ENCODE results near the gene PI4KB.

Gene PI4KB

DNA sequence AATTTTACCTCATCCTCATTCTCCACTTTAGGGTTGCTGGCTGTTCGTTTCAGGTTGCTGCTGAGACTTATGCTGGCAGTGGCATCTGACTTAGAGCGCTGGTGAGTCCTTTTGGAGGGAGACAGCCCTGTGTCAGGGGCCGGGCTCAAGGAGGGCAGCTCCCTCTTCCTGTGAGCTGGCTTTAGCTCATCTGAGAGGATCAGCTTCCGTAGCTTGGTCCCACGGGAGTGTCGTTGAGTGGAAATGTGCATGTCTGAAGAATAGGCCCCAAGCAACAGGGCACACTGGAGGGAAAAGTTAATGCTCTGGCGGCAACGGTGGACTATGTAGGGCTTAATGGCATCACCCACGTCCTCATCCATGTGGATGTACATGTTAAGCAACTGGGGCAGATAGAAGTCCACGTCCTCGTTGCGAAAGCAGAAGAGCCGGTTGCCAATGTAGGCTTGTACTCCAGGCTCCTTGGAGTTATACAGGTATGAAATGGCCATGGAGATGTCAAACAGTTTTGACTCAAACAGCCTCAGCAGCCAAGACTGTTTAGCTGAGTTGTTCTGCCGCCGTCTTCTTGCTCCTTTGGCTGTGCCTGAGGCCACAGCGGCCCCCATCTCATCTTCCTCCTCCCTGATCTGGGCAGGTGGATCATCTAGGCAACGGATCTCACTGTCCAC is 11.5 kb downstream of the PI4KB start:
- CTCF ChIA-PET = no interaction called here
- TF ChIP-seq SUZ12 (IDR thresholded peaks at IDR 0.05) = no peak
- TF ChIP-seq BHLHE40 (IDR thresholded peaks at IDR 0.05; ENCODE audit: borderline replicate concordance) = no peak
- no peak for TF ChIP-seq CTBP1 (IDR thresholded peaks at IDR 0.05; ENCODE audit: borderline replicate concordance)
- no peak for TF ChIP-seq ZNF384 (IDR thresholded peaks at IDR 0.05)
- no peak for TF ChIP-seq NFRKB (IDR thresholded peaks at IDR 0.05)
- no peak for TF ChIP-seq TARDBP (IDR thresholded peaks at IDR 0.05)
- TF ChIP-seq, protein P1, sequence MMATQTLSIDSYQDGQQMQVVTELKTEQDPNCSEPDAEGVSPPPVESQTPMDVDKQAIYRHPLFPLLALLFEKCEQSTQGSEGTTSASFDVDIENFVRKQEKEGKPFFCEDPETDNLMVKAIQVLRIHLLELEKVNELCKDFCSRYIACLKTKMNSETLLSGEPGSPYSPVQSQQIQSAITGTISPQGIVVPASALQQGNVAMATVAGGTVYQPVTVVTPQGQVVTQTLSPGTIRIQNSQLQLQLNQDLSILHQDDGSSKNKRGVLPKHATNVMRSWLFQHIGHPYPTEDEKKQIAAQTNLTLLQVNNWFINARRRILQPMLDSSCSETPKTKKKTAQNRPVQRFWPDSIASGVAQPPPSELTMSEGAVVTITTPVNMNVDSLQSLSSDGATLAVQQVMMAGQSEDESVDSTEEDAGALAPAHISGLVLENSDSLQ (IDR thresholded peaks at IDR 0.05) = no peak
- no peak for TF ChIP-seq FOXM1 (IDR thresholded peaks at IDR 0.05; ENCODE audit: borderline replicate concordance)
- TF ChIP-seq HDGF (IDR thresholded peaks at IDR 0.05; ENCODE audit: borderline replicate concordance) = no peak
- TF ChIP-seq ARNT (IDR thresholded peaks at IDR 0.05) = no peak
- TF ChIP-seq LEF1 (IDR thresholded peaks at IDR 0.05; ENCODE audit: borderline replicate concordance) = no peak
- TF ChIP-seq FOXA1 (IDR thresholded peaks at IDR 0.05) = no peak
- TF ChIP-seq L3MBTL2 (conservative IDR thresholded peaks at IDR 0.05) = no peak
- no peak for TF ChIP-seq FOXK2 (IDR thresholded peaks at IDR 0.05)
- POLR2A ChIA-PET = interaction anchor here (10.0 kb wide), 1 partner anchor 11 kb away, joined by 89 read pairs; the partner anchor contains the start of gene PI4KB
- DNase-seq (ENCODE audit: extremely low spot score) = no peak

DNA sequence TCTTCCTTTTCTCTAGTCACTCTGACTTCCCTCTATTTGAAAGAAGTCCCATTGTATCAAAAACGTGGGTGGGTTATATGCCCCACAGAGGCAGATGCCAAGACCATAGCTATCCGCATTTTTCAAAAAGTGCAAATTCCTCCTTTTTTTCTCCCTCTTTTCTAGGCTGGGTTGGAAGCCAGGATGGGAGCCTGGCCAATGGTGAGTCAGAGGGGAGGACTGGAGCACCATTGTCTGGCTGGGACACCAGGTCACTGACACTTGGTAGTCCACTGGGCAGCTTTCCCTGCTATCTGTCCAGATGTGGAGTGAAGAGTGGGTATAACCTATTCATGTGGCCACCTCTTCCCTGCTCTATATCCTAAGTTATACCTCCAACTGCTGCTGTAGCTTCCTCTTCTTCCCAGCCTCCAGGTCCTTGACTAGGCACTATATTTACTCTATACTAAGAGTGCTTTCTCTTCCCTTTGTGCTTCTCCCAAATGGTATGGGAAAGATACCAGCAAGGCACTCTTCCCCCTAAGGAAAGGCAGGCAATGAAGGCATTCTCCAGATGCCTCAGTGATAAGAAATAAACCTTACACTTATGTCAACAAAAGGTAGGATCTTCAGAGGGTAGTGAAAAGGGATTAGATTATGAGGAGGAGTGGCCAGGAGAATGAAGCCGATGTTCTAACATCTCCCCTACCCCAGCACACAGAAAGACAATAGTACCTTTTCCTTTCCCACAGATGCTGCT is 12.9 kb downstream of the PI4KB start:
- TF ChIP-seq FOXA1 (IDR thresholded peaks at IDR 0.05) (no peak), FOXK2 (IDR thresholded peaks at IDR 0.05) (no peak), SP1 (IDR thresholded peaks at IDR 0.05) (no peak), HDGF (IDR thresholded peaks at IDR 0.05; ENCODE audit: borderline replicate concordance) (no peak), TARDBP (IDR thresholded peaks at IDR 0.05) (no peak), ELF4 (IDR thresholded peaks at IDR 0.05) (no peak), LEF1 (IDR thresholded peaks at IDR 0.05; ENCODE audit: borderline replicate concordance) (no peak), BHLHE40 (IDR thresholded peaks at IDR 0.05; ENCODE audit: borderline replicate concordance) (no peak), ARNT (IDR thresholded peaks at IDR 0.05) (no peak)
- ChIA-PET POLR2A (interaction anchor here (2.0 to 10.0 kb wide), 2 partner anchors 13 to 26 kb away, joined by 5 to 89 read pairs; partner anchors contain the start of gene PI4KB), CTCF (interaction anchor here (1.7 to 1.9 kb wide), 2 partner anchors 13 to 26 kb away, joined by 5 to 9 read pairs; no protein-coding TSS in a partner anchor)
- DNase-seq (ENCODE audit: extremely low spot score) = no peak

DNA sequence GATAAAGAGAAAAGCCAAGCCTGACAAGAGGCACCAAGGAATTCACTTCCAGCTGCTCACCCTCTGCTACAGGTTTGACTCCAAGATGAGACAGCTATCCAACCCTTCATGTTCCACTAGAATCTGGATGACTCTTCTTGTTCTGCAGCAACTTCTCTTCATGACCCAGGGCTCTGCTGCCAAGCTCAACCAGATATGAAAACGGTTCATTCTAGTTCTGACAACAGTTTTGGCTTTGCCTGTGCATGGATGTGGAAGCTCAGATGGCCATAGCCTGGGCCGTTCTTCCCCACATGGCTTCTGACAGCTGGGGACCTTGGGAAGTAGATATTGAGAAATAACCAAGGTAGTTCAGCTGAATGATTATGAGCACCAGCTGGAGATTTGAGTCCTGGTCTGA is 13.7 kb downstream of the PI4KB start:
- TF ChIP-seq L3MBTL2 (conservative IDR thresholded peaks at IDR 0.05) (no peak), SP1 (IDR thresholded peaks at IDR 0.05) (no peak), BHLHE40 (IDR thresholded peaks at IDR 0.05; ENCODE audit: borderline replicate concordance) (no peak), FOXA1 (IDR thresholded peaks at IDR 0.05) (no peak), ARNT (IDR thresholded peaks at IDR 0.05) (no peak), FOXM1 (IDR thresholded peaks at IDR 0.05; ENCODE audit: borderline replicate concordance) (no peak), FOXK2 (IDR thresholded peaks at IDR 0.05) (no peak), LEF1 (IDR thresholded peaks at IDR 0.05; ENCODE audit: borderline replicate concordance) (no peak), ZNF384 (IDR thresholded peaks at IDR 0.05) (no peak), ELF4 (IDR thresholded peaks at IDR 0.05) (no peak), NFRKB (IDR thresholded peaks at IDR 0.05) (no peak), TARDBP (IDR thresholded peaks at IDR 0.05) (no peak)
- TF ChIP-seq, protein P1 (IDR thresholded peaks at IDR 0.05) = no peak
- ChIA-PET POLR2A (interaction anchor here (0.7 to 10.0 kb wide), 5 partner anchors 11 to 86 kb away, joined by 3 to 89 read pairs (median 4); partner anchors contain the start of genes PI4KB and PSMB4), CTCF (interaction anchor here (1.7 to 1.9 kb wide), 2 partner anchors 12 to 27 kb away, joined by 5 to 9 read pairs; no protein-coding TSS in a partner anchor)
- no peak for DNase-seq (ENCODE audit: extremely low spot score)

DNA sequence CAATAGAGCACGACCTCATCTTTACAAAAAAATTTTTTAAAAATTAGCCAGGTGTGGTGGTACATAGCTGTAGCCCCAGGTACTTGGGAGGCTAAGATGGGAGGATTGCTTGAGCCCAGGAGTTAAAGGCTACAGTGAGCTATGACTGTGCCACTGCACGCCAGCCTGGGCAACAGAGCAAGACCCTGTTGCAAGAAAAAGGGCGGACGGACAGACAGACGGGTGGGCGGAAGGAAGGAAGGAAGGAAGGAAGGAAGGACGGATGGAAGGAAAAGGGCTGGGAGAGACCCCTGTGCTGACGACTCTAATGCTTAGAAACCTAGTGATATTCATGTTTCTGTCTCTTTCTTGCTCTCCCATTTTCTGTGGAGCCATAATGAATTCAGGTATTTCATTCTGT is 14.4 kb downstream of the PI4KB start:
- TF ChIP-seq HDGF (IDR thresholded peaks at IDR 0.05; ENCODE audit: borderline replicate concordance) (no peak), CTBP1 (IDR thresholded peaks at IDR 0.05; ENCODE audit: borderline replicate concordance) (no peak), FOXA1 (IDR thresholded peaks at IDR 0.05) (no peak), FOXK2 (IDR thresholded peaks at IDR 0.05) (no peak), L3MBTL2 (conservative IDR thresholded peaks at IDR 0.05) (no peak)
- ChIA-PET CTCF (interaction anchor here (0.9 to 1.9 kb wide), 3 partner anchors 12 to 101 kb away, joined by 3 to 9 read pairs (median 5); no protein-coding TSS in a partner anchor), POLR2A (interaction anchor here (1.0 to 10.0 kb wide), 5 partner anchors 12 to 87 kb away, joined by 3 to 89 read pairs (median 5); partner anchors contain the start of genes PI4KB, PSMB4 and ZNF687)
- no peak for DNase-seq (ENCODE audit: extremely low spot score)

DNA sequence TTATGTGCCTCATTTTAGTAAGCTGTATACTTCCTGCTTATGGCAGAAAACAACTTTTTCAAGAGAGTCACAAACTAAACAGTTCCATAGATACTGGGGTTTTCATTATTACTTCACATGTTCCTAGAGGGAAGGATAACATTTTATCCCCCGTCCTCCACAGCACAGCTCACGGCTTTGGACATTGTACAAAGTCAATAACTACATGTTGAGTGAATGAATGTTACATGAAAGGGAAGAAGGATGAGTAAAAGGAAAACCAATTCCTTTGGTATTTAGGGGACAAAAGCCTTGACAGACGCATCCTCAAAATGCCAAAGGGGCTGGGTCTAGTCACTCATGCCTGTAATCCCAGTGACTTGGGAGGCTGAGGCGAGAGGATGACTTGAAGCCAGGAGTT is 14.8 kb downstream of the PI4KB start:
- ChIA-PET POLR2A (interaction anchor here (1.0 to 10.0 kb wide), 5 partner anchors 12 to 87 kb away, joined by 3 to 89 read pairs (median 5); partner anchors contain the start of genes PI4KB, PSMB4 and ZNF687), CTCF (interaction anchor here (0.9 to 3.2 kb wide), 3 partner anchors 11 to 281 kb away, joined by 3 to 27 read pairs (median 3); no protein-coding TSS in a partner anchor)
- DNase-seq (ENCODE audit: extremely low spot score) = no peak
- TF ChIP-seq TARDBP (IDR thresholded peaks at IDR 0.05) (no peak), CTBP1 (IDR thresholded peaks at IDR 0.05; ENCODE audit: borderline replicate concordance) (no peak), FOXM1 (IDR thresholded peaks at IDR 0.05; ENCODE audit: borderline replicate concordance) (no peak), ARNT (IDR thresholded peaks at IDR 0.05) (no peak), FOXA1 (IDR thresholded peaks at IDR 0.05) (no peak), BHLHE40 (IDR thresholded peaks at IDR 0.05; ENCODE audit: borderline replicate concordance) (no peak), HDGF (IDR thresholded peaks at IDR 0.05; ENCODE audit: borderline replicate concordance) (no peak), ZNF384 (IDR thresholded peaks at IDR 0.05) (no peak), FOXK2 (IDR thresholded peaks at IDR 0.05) (no peak), LEF1 (IDR thresholded peaks at IDR 0.05; ENCODE audit: borderline replicate concordance) (no peak), ELF4 (IDR thresholded peaks at IDR 0.05) (no peak), SP1 (IDR thresholded peaks at IDR 0.05) (no peak)
- TF ChIP-seq, protein P1 (IDR thresholded peaks at IDR 0.05) = no peak
